ENCODE measurements around the gene CST8.

GRCh38 chr20:23442436-23442835 is 48.5 kb upstream of the CST8 start:
- TF ChIP-seq CREB1 (CRISPR knock-in tag; IDR thresholded peaks at IDR 0.05; ENCODE audit: low read depth) (no peak), POLR2AphosphoS5 (IDR thresholded peaks at IDR 0.05; ENCODE audit: low read depth) (no peak)
- TF ChIP-seq, protein P1, sequence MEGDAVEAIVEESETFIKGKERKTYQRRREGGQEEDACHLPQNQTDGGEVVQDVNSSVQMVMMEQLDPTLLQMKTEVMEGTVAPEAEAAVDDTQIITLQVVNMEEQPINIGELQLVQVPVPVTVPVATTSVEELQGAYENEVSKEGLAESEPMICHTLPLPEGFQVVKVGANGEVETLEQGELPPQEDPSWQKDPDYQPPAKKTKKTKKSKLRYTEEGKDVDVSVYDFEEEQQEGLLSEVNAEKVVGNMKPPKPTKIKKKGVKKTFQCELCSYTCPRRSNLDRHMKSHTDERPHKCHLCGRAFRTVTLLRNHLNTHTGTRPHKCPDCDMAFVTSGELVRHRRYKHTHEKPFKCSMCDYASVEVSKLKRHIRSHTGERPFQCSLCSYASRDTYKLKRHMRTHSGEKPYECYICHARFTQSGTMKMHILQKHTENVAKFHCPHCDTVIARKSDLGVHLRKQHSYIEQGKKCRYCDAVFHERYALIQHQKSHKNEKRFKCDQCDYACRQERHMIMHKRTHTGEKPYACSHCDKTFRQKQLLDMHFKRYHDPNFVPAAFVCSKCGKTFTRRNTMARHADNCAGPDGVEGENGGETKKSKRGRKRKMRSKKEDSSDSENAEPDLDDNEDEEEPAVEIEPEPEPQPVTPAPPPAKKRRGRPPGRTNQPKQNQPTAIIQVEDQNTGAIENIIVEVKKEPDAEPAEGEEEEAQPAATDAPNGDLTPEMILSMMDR (conservative IDR thresholded peaks at IDR 0.05; ENCODE audit: low read depth in 2 of 2), result no peak

All from GM23338 (cell line).